DMS53 (cell line): Measurements from ENCODE around the gene SUPV3L1.
"Not testable (repeated sequence)": the region's sequence is repeated elsewhere in the genome, so short reads cannot be mapped to it uniquely, and the experiment has no call there.

Experiments used
- DNase-seq: peaks from one replicate; lab custom pipeline; 2025; lab: John Stamatoyannopoulos, UW

SUPV3L1 gene

GRCh38 chr10:69179743-69180524 lies at the start of gene SUPV3L1:
Gene SUPV3L1 (plus strand): TSS chr10:69180234. CDS start chr10:69180292, 58 bp downstream.
- peak; percentile 99 for DNase-seq

DNA sequence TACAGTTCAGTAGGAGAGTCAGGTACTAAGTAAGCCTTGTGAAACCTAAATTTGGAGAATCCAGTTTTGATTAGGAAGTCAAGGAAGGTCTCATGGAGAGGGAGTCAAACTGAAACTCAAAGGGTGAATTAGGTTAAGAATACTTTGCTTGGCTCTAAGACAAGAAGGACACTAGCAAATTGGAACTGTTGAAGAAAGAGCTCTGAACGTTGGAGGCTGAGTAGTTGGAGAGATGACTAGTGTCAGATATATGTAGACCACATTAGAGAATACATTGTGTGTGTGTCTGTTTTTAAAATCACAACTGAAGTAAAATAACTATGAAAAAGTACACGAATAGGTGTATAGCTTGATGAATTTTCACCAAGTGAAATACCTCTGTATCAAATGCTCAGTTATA lies 49.8 kb upstream of the SUPV3L1 start:
- DNase-seq, result no peak

GRCh38 chr10:69139961-69140360 lies 40.1 kb upstream of the SUPV3L1 start:
- no peak for DNase-seq

- DNase-seq, result no peak
Measured at GRCh38 chr10:69141304-69141703, 38.7 kb upstream of the SUPV3L1 start.

DNA sequence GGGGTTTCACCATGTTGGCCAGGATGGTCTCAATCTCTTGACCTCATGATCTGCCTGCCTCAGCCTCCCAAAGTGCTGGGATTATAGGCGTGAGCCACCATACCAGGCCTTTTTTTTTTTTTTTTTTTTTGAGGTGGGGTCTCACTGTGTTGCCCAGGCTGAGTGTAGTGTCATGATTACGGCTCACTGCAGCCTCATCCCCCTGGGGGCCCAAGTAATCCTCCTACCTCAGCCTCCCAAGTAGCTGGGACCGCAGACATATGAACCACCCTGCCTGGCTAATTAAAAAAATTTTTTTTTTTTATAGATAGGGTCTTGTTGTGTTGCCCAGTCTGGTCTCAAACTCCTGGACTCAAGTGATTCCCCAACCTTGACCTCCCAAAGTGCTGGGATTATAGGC lies 38.0 kb upstream of the SUPV3L1 start:
- DNase-seq, result not testable (repeated sequence)

DNA sequence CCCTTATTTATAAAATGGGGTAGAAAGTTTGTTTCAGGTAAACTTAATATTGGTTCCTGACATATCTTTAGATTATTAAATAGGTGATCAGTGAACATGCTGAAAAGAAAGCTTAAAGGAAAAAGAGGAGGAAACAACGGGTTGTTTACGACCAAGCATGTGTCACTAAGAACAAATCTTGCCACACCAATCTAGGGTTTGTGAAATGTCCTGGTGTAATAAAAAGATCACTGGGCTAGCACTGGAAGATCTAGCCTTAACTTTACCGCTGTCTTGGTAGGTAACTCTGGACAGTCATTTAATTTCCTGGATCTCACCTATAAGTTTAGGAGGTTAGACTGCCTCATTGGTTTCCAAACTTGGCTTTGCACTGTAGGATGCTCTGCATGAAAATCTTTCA lies 37.1 kb upstream of the SUPV3L1 start:
- DNase-seq, result no peak

DNA sequence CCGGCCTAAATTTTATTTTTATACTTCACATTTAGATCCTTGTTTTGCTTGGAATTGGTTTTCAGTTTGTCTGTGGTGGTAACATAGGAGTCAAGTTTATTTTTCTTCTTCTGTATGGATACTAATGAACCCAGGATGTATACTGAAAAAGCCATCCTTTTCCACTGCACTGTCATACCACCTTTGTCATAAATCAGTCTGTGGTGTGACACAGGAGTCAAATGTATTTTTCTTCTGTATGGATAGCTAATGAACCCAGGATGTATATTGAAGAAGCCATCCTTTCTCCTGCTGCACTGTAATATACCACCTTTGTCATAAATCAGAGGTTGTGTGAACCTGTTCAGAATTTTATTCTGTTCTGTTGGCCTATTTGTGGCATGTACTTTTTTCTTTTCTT lies 34.7 kb upstream of the SUPV3L1 start:
- DNase-seq, result no peak

DNA sequence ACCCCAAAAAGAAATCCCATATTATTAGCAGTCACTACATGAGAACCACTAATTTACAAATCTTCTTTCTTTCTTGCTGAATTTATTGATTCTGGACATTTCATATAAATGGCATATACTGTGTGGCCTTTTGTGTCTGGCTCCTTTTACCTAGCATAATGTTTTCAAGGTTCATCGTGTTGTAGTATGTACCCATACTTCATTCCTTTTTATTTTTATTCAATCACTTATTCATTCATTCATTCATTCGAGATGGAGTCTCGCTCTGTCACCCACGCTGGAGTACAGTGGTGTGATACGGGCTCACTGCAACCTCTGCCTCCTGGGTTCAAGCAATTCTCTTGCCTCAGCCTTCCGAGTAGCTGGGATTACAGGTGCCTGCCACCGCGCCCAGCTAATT lies 34.2 kb upstream of the SUPV3L1 start:
- no peak for DNase-seq

DNA sequence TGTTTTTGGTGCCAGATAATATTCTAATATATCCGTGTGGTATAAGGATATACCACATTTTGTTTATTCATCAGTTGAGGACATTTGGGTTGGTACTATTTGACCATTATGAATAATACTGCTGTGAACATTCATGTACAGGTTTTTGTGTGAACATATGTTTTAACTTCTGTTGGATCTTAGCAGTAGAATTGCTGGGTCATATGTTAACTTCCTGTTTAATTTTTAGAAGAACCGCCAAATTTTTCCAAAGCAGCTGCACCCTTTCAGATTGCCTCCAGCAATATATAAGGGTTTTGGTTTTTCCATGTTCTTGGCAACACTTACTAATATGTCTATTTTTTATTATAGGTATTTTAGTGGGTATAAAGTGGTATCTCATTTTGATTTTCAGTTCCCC lies 33.3 kb upstream of the SUPV3L1 start:
- no peak for DNase-seq

GRCh38 chr10:69151984-69152383 lies 28.1 kb upstream of the SUPV3L1 start:
- no peak for DNase-seq

DNA sequence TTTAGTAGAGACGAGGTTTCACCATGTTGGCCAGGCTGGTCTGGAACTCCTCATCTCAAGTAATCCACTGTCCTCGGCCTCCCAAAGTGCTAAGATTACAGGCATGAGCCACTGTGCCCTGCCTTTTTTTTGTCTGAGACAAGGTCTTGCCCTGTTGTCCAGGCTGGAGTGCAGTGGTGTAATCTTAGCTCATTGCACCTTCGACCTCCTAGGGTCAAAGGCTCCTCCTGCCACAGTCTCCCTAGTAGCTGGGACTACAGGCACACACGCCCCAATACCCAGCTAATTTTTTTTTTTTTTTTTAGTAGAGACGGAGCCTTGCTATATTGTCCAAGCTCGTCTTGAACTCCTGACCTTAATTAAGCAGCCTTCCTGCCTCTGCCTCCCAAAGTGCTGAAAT lies 26.8 kb upstream of the SUPV3L1 start:
- DNase-seq, result no peak

GRCh38 chr10:69160809-69161241 lies 19.2 kb upstream of the SUPV3L1 start:
- no peak for DNase-seq

DNA sequence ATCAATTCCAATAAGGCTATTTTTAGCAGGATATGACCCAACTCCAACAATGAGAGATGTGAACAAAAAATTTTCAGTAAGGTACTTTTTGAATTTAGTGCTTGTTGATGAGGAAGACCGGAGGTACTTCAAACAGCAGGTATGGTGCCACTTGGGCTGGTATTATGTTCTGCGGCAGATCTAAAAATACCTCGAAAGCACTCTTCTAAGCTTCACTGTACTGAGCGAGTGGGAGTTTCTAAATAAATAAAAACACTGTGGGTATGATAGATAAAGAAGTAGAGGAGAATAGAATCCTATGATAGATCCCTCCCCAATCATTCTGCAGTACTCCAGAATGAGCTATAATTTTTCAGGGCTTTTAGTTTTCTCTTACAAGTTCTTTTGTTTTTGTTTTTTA lies 11.5 kb upstream of the SUPV3L1 start:
- no peak for DNase-seq

DNA sequence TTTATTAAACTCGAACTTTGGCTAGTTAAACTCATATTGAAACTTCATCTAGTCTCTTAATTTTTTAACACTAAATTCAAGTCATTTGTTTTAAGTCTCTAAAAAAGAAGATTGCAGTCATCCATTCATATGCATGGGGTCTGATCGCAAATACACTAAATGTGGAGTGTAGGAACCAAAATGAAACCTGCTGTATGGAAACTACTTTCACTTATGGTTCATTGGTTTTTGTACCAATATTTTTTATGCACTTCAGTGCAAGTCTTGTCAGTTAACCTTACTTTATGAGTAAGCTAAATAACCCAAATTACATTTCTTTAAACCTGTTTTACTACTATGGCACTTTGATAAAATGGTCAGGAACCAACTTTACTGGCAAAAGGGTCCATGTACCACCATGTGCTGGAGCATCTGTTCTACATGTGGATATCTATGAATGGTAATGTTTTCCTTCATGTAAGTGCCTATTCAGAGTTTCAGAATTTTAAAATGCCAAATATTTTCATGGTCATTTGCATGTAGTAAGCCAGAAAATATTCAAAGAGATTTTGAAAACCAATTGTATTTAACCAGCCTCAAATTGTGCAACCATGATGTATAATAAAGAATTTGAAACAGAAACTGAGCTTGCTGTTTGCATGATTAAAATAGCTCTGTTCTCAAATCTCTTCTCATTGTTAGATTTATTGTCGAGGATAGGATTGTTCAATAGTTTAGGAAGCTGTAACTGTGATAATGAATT lies 7.6 kb upstream of the SUPV3L1 start:
- DNase-seq, result no peak

DNA sequence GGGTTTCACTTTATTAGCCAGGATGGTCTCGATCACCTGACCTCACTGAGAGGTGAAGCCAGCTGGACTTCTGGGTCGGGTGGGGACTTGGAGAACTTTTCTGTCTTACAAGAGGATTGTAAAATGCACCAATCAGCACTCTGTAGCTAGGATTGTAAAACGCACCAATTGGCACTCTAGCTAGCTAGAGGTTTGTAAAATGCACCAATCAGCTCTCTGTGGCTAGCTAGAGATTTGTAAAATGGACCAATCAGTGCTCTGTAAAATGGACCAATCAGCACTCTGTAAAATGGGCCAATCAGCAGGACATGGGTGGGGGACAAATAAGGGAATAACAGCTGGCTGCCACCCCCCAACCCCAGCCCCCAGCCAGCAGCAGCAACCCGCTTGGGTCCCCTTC lies 4.7 kb upstream of the SUPV3L1 start:
- peak; percentile 5 for DNase-seq

- DNase-seq, result no peak
Measured at GRCh38 chr10:69176823-69177222, 3.2 kb upstream of the SUPV3L1 start.

- DNase-seq, result peak; percentile 94
Measured at GRCh38 chr10:69179089-69179742, 818 bp upstream of the SUPV3L1 start.

DNA sequence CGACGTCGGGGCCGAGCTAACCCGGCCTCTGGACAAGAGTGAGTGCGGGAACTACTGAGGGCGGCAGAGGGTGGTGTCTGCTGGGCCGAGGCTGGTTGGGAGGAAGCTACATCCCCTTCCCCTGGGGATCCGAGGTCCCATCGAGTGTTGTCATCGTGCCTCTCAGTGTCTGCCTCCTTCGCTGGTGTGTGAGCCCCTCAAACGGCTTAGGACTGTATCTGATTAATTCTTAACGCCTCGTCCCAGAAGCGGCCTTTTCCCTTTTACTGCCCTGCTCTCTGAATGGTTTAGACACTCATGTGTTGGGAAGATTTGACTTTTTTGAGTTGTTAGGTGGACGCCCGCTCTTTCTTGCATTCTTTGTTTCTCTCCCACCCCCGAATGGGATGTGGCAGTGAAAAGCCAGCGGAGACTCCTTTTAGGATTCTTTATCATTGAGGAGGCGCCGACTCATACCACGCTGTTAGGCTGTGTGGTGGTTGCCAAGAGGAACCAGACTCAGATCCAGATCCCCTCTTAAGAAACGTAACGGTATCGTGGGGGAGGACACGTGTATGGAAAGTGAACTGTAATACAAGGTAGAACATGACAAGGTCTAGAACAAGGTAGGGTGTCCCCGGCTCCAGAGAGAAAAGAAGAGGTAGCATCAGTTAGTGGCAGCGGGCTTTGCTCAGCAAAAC lies 631 bp downstream of the SUPV3L1 start:
- peak; percentile 38 for DNase-seq

DNA sequence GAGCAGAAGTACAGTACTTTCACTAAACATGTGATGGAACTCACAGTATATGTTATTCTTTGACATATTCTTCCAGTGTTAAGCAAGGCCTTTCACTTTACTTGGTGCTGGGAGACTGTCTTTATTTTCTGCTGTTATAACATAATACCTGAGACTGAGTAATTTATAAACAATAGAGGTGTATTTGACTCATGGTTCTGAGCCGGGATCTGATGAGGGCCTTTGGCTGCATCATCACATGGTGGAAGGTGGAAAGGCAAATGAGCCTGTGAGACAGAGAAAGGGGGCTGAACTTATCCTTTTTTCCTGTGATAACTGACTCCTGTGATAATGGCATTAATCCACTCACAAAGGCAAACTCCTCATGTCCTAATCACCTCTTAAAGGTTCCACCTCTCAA lies 1.4 kb downstream of the SUPV3L1 start:
- DNase-seq, result no peak

DNA sequence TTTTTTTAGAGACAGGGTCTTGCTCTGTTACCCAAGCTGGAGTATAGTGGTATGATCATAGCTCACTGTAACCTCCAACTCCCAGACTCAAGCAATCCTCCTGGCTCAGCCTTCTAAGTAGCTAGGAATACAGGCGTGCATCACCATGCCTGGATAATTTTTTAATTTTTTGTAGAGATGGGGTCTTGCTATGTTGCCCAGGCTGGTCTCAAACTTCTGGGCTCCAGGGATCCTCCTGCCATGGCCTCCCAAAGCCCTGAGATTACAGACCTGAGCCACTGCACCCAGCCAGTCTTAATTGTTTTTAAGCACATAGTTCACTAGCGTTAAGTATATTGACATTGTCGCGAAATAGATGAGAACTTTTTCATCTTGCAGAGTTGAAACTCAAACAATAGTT lies 2.0 kb downstream of the SUPV3L1 start:
- no peak for DNase-seq

DNA sequence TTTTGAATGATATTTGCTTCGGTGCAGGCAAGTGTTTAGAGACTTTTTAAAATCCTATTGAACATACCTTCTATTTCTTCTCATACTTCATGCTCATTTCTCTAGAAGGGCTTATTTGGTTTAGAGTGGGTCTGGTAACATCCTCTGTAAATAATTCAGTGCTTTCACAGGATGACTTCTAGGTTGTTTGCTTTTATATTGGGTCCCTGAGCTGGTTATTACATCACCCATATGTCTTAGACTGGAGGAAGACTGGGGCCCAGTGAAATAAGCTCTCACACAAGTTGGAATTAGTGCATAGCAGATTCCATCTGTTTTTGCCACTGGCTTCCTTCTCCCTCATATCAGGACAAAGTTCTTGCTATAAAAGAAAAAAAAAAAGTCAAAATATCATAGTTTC lies 6.5 kb downstream of the SUPV3L1 start:
- DNase-seq, result no peak

GRCh38 chr10:69201045-69201444 lies 21.0 kb downstream of the SUPV3L1 start:
- no peak for DNase-seq
